ENCODE data around the gene IGDCC3. TPM values are rescaled to one million over a fixed set of nuclear protein-coding genes. Genes with fewer than 3 reads are reported as not detected.

IGDCC3 gene
- total RNA-seq, result not detected

DNA sequence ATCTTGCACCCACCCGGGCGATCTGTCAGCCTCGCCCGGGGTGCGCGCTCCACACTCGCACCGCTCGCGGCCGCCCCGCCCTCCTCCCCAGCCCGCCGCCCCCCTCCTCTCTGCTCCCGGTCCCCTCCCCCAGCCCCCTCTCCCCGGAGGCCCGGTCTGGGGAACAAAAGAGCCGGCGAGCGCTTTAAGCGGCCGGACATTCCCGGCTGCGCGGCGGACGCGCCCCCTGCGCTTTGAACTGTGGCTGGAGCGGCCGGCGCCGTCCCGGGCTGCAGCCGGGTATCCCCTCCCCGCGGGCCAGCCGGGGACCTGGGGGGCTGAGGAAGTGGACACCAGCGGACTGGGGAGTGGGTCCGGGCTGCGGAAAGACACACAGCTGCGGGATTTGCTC, at the start of gene IGDCC3:
Gene IGDCC3 (minus strand): TSS at position 27 of the 391 bp plus-strand sequence. CDS start 214 bp downstream, outside the sequence.
- WGBS, 2 donors, result 1% methylated on average over 33 of the region's 42 CpGs; no CpG with 5 or more reads in 1 of the 2 donors
- peak; percentile 9 for ATAC-seq

DNA sequence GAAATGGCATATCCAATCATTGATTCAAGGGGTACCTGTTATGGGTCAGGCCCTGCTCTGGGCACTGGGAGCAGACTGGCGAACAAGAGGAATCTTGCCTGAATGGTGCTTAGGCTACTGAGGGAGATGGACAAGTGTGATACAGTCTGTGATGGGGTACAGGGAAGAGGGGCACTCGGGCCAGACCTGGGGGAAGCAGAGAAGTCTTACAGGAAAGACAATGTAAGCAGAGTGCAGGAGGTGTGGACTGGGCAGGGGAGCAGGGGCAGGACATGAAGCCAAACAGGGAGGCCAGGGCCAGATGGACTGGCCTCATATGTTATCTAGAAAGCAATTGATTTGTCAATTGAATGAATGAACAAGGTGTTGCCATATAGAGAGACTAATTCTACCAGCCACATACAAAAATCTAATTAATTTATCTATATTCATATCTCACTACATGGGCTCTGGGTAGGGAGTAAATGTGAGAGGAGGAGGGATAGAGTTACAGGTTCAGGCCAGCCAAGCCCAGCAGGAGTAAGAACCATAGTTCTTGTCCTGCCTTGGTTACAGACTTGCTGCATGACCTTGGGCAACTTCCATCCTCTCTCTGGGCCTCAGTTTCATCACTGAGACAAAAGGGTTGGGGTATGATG, 48.5 kb upstream of the IGDCC3 start:
- 63 to 72% methylated on average over 2 of the region's 2 CpGs for whole genome bisulfite sequencing, 2 donors

More for the DNA sequence above, at the start of gene IGDCC3:
- intact Hi-C loops (cut with DNase I), result no loop called here
- no peak for TF ChIP-seq POLR2A (IDR thresholded peaks at IDR 0.05)
- TF ChIP-seq, protein P1, sequence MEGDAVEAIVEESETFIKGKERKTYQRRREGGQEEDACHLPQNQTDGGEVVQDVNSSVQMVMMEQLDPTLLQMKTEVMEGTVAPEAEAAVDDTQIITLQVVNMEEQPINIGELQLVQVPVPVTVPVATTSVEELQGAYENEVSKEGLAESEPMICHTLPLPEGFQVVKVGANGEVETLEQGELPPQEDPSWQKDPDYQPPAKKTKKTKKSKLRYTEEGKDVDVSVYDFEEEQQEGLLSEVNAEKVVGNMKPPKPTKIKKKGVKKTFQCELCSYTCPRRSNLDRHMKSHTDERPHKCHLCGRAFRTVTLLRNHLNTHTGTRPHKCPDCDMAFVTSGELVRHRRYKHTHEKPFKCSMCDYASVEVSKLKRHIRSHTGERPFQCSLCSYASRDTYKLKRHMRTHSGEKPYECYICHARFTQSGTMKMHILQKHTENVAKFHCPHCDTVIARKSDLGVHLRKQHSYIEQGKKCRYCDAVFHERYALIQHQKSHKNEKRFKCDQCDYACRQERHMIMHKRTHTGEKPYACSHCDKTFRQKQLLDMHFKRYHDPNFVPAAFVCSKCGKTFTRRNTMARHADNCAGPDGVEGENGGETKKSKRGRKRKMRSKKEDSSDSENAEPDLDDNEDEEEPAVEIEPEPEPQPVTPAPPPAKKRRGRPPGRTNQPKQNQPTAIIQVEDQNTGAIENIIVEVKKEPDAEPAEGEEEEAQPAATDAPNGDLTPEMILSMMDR (IDR thresholded peaks at IDR 0.05), result no peak
- Histone ChIP-seq H3K36me3 (replicated peaks in 1 of 2; ENCODE audit: insufficient read depth in 1 of 2, low read depth in 2 of 2) (no peaks in the 10 kb centered on the region), H3K4me1 (peaks cover 15% of the 10 kb centered on the region), H3K27me3 (peaks cover 0 to 5% of the 10 kb centered on the region in 2 donors), H3K27ac (no peak within 1 kb of the TSS), H3K4me3 (peak within 1 kb of the TSS in 1 of 2 donors; percentile 13), H3K9me3 (no peaks in the 10 kb centered on the region)
- peak in 1 of 4 donors; percentile 7 for DNase-seq

DNA sequence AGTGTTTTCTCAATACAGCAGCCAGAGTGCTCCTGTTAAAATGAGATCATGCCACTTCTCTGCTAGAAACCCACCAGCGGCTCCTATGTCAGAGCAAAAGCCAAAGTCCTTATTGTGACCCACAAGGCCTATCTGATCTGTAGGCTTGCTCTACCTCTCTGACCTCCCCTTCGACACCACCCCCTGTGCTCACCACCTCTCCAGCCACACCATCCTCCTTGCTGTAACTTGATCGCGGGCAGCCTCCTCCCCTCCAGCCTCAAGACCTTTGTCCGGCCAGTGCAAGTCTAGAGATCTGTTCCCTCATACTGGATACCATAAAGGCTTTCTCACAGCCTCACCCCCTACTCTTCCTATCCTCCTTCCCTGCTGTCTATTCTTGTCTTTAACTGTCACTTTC, 46.9 kb upstream of the IGDCC3 start:
- Histone ChIP-seq H3K4me1 (peaks cover 16% of the 10 kb centered on the region), H3K27ac (no peak overlapping the region), H3K36me3 (replicated peaks in 1 of 2; ENCODE audit: insufficient read depth in 1 of 2, low read depth in 2 of 2) (no peaks in the 10 kb centered on the region), H3K9me3 (no peaks in the 10 kb centered on the region), H3K4me3 (no peak overlapping the region), H3K27me3 (no peaks in the 10 kb centered on the region)
- TF ChIP-seq, protein P1 (IDR thresholded peaks at IDR 0.05), result no peak
- no peak for TF ChIP-seq POLR2A (IDR thresholded peaks at IDR 0.05)
- intact Hi-C loops (cut with DNase I), result no loop called here
- 76 to 93% methylated on average over 5 of the region's 5 CpGs for WGBS, 2 donors
- DNase-seq (no peak), ATAC-seq (no peak)

More for the DNA sequence above, 48.5 kb upstream of the IGDCC3 start:
- no peak for TF ChIP-seq POLR2A (IDR thresholded peaks at IDR 0.05)
- TF ChIP-seq, protein P1 (IDR thresholded peaks at IDR 0.05), result no peak
- ATAC-seq (no peak), DNase-seq (no peak)
- intact Hi-C loops (cut with DNase I), result no loop called here
- no peak overlapping the region for H3K27ac ChIP-seq
- no peak overlapping the region for H3K4me3 ChIP-seq
- H3K27me3 ChIP-seq, result no peaks in the 10 kb centered on the region
- H3K9me3 ChIP-seq, result no peaks in the 10 kb centered on the region
- H3K4me1 ChIP-seq, result peaks cover 12% of the 10 kb centered on the region
- H3K36me3 ChIP-seq (replicated peaks in 1 of 2; ENCODE audit: insufficient read depth in 1 of 2, low read depth in 2 of 2), result no peaks in the 10 kb centered on the region

DNA sequence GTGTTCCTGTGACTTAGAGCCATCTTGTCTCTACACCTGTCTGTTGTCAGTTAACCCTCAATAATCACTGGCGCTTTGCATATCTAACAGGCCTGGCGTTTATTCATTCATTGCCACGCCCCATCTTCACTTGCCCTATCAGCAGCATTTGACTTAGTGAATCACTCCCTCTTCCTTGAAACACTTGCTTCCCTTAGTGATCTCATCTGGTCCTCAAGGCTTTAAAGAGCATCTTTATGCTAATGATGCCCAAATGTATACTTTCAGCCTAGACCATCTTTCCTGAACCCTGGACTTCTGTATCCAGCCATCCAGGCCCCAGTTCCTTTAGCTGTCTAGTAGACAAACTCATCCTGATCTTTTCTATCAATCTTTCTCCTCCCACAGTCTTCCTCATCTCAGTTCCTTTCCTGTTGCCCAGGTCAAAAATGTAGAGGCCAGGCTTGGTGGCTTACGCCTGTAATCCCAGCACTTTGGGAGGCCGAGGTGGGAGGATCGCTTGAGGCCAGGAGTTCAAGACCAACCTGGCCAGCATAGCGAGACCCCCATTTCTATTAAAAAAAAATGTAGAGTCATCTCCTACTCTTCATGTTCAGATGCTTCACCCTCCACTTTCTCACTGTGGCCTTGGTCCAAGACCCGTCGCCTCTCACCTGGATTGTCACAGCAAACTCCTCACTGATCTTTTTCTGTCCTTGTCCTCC, 46.3 kb upstream of the IGDCC3 start:
- H3K27ac ChIP-seq, result no peak overlapping the region
- no peak for ATAC-seq
- intact Hi-C loops (cut with DNase I), result no loop called here
- H3K36me3 ChIP-seq (replicated peaks in 1 of 2; ENCODE audit: insufficient read depth in 1 of 2, low read depth in 2 of 2), result no peaks in the 10 kb centered on the region
- H3K4me3 ChIP-seq, result no peak overlapping the region
- peaks cover 16% of the 10 kb centered on the region for H3K4me1 ChIP-seq
- H3K27me3 ChIP-seq, result no peaks in the 10 kb centered on the region
- DNase-seq, result no peak
- 85 to 89% methylated on average over 9 of the region's 9 CpGs for WGBS, 2 donors
- TF ChIP-seq, protein P1 (IDR thresholded peaks at IDR 0.05), result no peak
- no peak for TF ChIP-seq POLR2A (IDR thresholded peaks at IDR 0.05)
- H3K9me3 ChIP-seq, result no peaks in the 10 kb centered on the region

Data from body of pancreas (tissue), 4 donors.